AG08396 (cell line): ENCODE data around the gene GNG3.
"Not testable (repeated sequence)": the region's sequence is repeated elsewhere in the genome, so short reads cannot be mapped to it uniquely, and the experiment has no call there.

Experiments
- DNase-seq: peaks from one replicate; pipeline ENCODE4 v3.0.0; 2012; ENCODE audit warnings: low spot score, mixed read lengths

GNG3 gene

GRCh38 chr11:62716816-62717215 lies 9.3 kb downstream of the GNG3 start:
- no peak for DNase-seq

GRCh38 chr11:62719302-62719978 lies 12.0 kb downstream of the GNG3 start:
- no peak for DNase-seq

GRCh38 chr11:62721994-62722393 lies 14.5 kb downstream of the GNG3 start:
- no peak for DNase-seq

- no peak for DNase-seq
Observed at GRCh38 chr11:62724171-62724570, 16.7 kb downstream of the GNG3 start.

- no peak for DNase-seq
Observed at GRCh38 chr11:62725646-62726045, 18.2 kb downstream of the GNG3 start.

GRCh38 chr11:62726156-62726914 lies 18.9 kb downstream of the GNG3 start:
- no peak for DNase-seq

GRCh38 chr11:62726915-62727164 lies 19.4 kb downstream of the GNG3 start:
- no peak for DNase-seq

- peak; percentile 98 for DNase-seq
Observed at GRCh38 chr11:62727165-62727871, 19.8 kb downstream of the GNG3 start, which contains the start of gene HNRNPUL2. TSS of gene HNRNPUL2 (minus strand) at chr11:62727457. CDS start at chr11:62727156, 301 bp downstream.

GRCh38 chr11:62727872-62728170 lies 20.3 kb downstream of the GNG3 start:
- peak; percentile 90 for DNase-seq

- DNase-seq: peak; percentile 81
Observed at GRCh38 chr11:62728171-62728988, 20.9 kb downstream of the GNG3 start, which contains the start of gene TTC9C. TSS of gene TTC9C (plus strand) at chr11:62728486. CDS start at chr11:62728849, 363 bp downstream.

GRCh38 chr11:62730076-62730475 lies 22.6 kb downstream of the GNG3 start:
- DNase-seq: not testable (repeated sequence)

- no peak for DNase-seq
Observed at GRCh38 chr11:62732830-62733229, 25.4 kb downstream of the GNG3 start.

GRCh38 chr11:62737196-62737595 lies 29.7 kb downstream of the GNG3 start:
- DNase-seq: no peak

GRCh38 chr11:62747475-62748160 lies 40.1 kb downstream of the GNG3 start:
- DNase-seq: no peak

GRCh38 chr11:62749931-62750330 lies 42.5 kb downstream of the GNG3 start:
- not testable (repeated sequence) for DNase-seq

- no peak for DNase-seq
Observed at GRCh38 chr11:62752177-62752785, 44.8 kb downstream of the GNG3 start.

GRCh38 chr11:62752994-62753735 lies 45.7 kb downstream of the GNG3 start:
- DNase-seq: no peak

- peak; percentile 94 for DNase-seq
Observed at GRCh38 chr11:62753736-62754603, 46.5 kb downstream of the GNG3 start, which contains the start of gene ZBTB3. TSS of gene ZBTB3 (minus strand) at chr11:62754160. CDS start at chr11:62753664, 496 bp downstream.

GRCh38 chr11:62755086-62755615 lies 47.7 kb downstream of the GNG3 start:
- no peak for DNase-seq
